Peyer's patch (tissue), 4 donors: ENCODE results near the gene MRAP.

Source experiments
- POLR2A ChIP-seq, 2 donors: fragments of 450-650 bp; IDR thresholded peaks; one replicate each; pipeline ENCODE4 v1.5.1; 2017; ENCODE audit warnings: antibody characterized with exemption in 2 of 2, mild to moderate bottlenecking in 2 of 2, moderate library complexity in 2 of 2
- TF ChIP-seq, protein P1 (sequence below), 6 experiments: fragments of 450-650 bp in 4 of 6; fragments of 200-600 bp in 2 of 6; sonication (generic) in 1 of 6; IDR thresholded peaks; one replicate each; pipeline ENCODE4 v1.5.1; 2017 to 2019; ENCODE audit warnings: antibody characterized with exemption in 6 of 6, mild to moderate bottlenecking in 3 of 6, moderate library complexity in 1 of 6

DNA sequence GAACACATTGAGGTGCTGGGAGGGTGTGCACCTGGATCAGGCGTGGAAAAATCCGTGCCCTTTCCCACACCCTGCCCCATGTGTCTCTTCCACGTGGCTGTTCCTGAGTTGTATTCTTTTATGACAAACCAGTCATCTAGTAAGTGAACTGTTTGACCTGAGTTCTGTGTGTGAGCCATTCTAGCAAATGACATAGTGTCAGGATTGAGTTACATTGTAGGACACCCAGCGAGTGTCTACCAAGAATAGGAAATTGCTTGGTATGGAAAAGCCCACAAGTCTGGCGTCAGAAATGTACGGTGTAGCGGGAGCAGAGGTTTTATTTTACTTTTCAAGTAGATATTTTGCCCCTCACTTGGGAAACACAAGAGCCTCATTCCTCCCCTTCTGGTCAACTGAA is 1.2 kb upstream of the MRAP start:
- TF ChIP-seq, protein P1, sequence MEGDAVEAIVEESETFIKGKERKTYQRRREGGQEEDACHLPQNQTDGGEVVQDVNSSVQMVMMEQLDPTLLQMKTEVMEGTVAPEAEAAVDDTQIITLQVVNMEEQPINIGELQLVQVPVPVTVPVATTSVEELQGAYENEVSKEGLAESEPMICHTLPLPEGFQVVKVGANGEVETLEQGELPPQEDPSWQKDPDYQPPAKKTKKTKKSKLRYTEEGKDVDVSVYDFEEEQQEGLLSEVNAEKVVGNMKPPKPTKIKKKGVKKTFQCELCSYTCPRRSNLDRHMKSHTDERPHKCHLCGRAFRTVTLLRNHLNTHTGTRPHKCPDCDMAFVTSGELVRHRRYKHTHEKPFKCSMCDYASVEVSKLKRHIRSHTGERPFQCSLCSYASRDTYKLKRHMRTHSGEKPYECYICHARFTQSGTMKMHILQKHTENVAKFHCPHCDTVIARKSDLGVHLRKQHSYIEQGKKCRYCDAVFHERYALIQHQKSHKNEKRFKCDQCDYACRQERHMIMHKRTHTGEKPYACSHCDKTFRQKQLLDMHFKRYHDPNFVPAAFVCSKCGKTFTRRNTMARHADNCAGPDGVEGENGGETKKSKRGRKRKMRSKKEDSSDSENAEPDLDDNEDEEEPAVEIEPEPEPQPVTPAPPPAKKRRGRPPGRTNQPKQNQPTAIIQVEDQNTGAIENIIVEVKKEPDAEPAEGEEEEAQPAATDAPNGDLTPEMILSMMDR (IDR thresholded peaks at IDR 0.05) = no peak
- TF ChIP-seq POLR2A (IDR thresholded peaks at IDR 0.05) = no peak
